ENCODE data around the gene CCDC50.

GRCh38 chr3:191388823-191389222, 59.6 kb downstream of the CCDC50 start:
- TF ChIP-seq CTCF (conservative IDR thresholded peaks at IDR 0.05) (peak; percentile 61), EZH2 (IDR thresholded peaks at IDR 0.05; ENCODE audit: low read depth) (no peak)

Data from PC-9 (cell line).